ENCODE results near the gene UBN1.

The UBN1 gene

DNA sequence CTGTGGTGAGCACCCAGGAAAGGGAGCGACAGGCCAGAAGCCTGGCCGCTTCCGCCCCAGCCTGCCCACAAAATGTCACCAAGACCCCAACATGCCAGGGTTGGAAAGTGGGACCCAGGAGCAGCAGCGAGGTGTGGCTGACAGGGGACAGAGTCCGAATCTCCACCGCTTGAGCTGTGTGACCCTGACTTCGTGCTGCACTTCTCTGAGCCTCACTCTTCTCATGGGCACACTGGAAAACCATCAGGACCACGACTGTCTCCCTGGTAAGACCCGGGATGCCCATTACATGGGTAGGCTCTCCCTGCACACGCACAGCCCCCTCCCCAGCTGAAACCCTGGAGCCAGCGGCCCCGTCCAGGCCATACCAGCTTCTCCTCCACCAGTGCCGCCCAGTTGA, 54.8 kb downstream of the UBN1 start:
- DNase-seq (ENCODE audit: low read depth in 1 of 2, low spot score in 1 of 2) = no peak

DNA sequence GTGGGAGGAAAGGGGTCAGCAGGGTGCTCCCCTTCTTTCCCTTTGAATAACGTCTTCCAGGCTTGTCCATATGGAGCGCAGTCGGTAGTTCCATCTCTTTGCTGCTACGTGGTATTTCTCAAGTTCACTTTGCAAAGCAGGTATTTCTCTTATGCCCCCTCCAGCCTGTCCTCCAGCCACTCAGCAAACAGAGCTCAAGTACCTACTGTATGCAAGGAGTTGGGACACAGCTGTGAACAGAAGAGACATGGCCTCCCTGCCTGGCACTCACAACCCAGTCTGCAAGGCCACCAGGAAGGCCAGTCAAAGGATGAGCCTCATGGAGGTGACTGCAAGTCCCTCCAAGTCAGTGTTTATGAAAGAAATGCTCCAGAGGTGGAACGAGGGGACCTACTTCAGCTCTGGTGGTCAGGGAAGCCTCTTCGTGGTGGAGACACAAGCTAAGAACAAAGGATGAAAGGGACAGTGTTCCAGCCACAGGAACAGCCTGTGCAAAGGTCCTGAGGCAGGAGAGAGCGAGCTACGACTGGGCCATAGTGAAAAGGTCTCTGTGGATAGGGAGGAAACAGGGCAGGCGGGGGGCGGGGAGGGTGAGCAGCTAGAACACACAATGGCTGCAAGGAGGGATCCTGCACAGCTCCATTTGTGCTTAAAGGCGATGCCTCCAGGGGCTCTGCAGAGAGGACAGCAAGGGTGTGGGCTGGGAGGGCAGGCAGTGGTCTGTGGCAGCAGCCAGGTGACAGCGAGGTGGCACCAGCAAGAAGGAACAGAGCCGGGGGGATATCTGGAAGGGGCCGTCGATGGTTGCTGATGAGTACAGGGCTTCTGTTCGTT, 57.0 kb downstream of the UBN1 start:
- DNase-seq (ENCODE audit: low read depth in 1 of 2, low spot score in 1 of 2) = no peak

DNA sequence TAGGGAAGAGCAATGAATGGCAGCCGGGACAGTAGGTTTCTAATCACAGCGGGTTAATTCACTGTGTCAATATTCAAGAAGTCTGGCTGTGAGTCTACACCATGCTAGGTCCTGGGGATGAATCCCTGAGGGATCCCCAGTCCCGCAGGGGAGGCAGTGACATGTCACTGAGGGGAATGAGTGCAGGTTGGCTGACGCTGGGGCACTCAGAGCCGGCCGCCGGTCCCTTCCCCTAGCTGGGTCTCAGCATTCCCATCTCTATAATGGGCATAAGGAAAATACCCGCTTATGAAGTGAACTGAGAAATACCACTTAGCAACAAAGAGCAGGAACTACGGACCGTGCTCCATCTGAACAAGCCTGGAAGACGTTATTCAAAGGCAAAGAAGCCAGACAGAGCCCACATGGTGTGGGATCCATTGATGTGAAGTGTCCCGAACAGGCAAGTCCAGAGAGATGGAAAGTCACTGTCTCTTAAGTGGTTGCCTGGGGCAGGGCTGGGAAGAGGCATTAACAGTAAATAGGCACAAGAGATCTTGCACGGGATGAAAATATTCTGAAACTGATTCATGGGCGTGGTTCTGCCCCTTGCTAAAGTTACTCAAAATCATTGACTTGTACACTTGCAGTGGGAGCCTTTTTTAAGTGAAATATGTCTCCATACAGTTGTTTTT, 57.8 kb downstream of the UBN1 start:
- DNase-seq (ENCODE audit: low read depth in 1 of 2, low spot score in 1 of 2) = no peak

DNA sequence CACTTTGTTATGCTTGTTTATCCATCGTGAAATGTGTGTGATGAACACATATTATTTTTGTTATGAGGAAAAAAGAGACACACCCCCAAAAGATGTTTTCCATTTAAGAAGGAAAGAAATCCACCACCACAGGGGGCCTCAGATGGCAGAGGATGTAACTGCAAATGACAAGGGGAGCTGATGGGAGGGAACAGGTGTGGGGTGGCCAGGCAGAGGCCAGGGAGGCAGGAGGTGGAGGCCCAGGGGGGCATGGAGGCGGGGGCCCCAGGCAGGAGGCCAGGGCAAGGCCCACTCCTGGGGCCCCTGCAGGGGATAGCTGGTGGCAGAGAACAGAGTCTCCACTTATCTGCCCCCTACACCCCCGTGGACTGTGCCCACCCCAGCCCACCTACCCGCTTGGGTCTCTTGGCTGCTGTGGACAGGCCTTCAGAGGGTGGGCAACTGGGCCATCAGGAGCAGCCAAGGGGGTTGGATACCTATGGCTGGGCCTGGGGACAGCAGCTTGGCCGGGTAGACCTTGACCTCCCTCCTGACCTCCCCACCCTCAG, 61.6 kb downstream of the UBN1 start:
- DNase-seq (ENCODE audit: low read depth in 1 of 2, low spot score in 1 of 2) = no peak

DNA sequence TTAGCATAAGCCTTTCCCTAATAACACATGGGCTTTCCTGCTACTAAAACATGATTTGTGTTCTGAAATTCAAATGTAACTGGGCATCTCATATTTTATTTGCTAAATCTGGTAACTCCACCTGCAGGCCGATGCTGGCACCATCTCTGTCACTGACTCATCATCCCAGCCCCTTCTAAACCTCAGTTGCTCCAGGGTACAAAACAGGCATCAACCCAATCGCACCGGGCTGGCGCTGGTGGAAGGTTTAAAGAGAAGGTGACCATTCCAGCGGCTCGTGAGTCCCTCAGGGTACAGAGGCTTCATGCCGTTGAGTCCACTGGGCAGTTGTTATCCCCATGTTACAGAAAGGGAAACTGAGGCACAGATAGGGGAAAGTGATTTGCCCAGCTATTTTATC, 62.5 kb downstream of the UBN1 start:
- DNase-seq (ENCODE audit: low read depth in 1 of 2, low spot score in 1 of 2) = no peak

DNA sequence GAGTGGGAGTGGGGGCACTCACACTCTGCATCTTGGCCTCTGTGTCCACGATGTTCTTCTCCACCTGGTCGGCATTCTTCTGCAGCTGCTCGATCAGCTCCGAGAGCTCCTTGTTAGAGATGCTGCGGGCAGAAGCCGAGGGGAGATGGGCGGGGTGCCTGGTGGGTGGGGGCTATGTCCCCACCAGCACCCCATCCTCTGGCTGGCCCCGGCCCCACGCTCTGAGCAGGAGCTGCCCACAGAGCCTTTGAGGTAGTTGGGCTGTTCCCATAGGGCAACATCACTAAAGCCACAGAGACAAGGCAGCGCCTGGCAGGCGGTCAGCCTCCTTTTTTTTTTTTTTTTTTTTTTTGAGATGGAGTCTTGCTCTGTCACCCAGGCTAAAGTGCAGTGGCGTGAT, 63.5 kb downstream of the UBN1 start:
- no peak for DNase-seq (ENCODE audit: low read depth in 1 of 2, low spot score in 1 of 2)

- DNase-seq (ENCODE audit: low read depth in 1 of 2, low spot score in 1 of 2) = no peak
Measured at GRCh38 chr16:4911970-4912386, 64.7 kb downstream of the UBN1 start.

- no peak for DNase-seq (ENCODE audit: low read depth in 1 of 2, low spot score in 1 of 2)
Measured at GRCh38 chr16:4913130-4913773, 66.0 kb downstream of the UBN1 start.

DNA sequence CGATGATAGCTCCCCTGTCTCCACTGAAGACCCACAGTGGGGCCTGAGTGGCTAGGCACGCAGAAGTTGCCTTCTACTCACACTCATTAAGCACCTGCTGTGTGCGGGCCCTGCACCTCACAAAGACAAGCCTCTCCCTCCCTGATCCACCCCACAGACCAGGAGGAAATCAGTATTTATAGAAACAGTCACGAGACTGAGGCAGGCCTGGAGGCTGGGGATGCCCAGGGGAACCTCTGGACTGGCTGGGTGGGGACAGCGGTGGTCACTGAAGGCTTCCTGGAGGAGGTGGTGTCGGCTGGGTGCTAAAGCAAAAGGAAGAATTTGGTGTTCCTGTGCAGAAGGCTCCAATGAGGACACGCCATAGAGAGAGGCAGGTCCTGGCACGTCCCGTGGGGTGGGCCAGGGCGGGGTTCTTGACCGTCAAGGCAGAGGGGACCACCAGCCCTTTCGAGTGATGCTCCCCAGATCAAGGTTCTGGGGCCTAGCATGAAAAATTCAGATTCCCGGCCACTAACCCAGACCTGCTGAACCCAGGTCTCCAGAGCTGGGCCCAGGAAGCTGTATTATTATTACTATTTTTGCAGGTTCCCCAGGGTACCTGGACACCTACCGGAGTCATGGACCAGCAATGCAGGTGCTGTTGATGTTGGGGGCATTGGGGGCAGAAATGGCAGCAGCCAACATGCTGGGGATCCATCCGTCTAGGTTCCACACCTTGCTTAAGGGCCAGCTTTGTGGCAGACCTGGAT, 66.7 kb downstream of the UBN1 start:
- DNase-seq (ENCODE audit: low read depth in 1 of 2, low spot score in 1 of 2) = no peak

GRCh38 chr16:4914528-4915225, 67.4 kb downstream of the UBN1 start:
- DNase-seq (ENCODE audit: low read depth in 1 of 2, low spot score in 1 of 2) = no peak

DNA sequence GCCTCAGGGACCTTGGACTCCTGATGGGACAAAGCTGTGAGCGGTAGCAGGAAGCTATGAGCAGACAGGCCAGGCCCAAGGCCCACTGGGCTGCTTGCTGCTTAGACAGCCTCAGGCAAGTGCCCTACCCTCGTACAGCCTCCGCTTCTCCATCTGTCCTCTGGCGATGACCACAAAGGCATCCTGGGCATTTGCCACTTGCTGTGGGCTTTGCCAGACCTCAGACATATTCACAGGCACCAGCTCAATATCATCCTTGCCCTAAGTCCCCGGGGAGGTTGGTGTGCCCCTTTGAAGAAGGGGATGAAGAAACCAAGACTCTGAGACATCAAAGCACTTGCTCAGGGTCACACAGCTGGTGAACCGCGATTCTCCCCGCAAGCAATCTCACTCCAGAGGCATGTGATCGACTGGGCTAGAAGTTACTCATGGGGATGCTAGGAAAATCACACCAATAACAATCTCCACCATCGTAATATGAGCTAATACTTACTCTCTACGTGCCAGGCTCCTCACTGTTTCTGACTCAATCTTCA, 68.0 kb downstream of the UBN1 start:
- no peak for DNase-seq (ENCODE audit: low read depth in 1 of 2, low spot score in 1 of 2)

GRCh38 chr16:4917117-4917516, 69.8 kb downstream of the UBN1 start:
- DNase-seq (ENCODE audit: low read depth in 1 of 2, low spot score in 1 of 2) = no peak

DNA sequence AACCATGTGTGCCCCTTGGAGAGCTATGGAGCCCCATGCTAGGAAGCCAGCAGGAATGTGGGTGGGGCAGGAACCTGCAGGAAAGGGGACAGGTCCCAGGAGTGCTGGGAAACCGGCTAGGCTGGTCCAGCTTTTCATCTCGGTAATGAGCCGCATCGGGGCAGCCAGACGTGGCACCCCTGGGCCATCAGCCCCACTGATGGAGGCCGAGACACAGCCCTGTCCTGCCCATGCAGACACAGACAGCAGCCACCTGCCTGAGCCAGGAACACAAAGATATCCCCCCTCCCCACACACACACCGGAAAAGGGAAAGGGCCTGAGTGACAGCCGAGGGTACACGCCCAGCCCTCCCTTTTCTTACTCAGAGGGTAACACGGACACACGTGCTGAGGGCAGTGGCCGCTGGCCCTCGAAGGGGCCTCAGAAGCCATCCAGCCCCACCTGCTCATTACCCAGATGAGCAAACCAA, 71.5 kb downstream of the UBN1 start:
- DNase-seq (ENCODE audit: low read depth in 1 of 2, low spot score in 1 of 2) = no peak

DNA sequence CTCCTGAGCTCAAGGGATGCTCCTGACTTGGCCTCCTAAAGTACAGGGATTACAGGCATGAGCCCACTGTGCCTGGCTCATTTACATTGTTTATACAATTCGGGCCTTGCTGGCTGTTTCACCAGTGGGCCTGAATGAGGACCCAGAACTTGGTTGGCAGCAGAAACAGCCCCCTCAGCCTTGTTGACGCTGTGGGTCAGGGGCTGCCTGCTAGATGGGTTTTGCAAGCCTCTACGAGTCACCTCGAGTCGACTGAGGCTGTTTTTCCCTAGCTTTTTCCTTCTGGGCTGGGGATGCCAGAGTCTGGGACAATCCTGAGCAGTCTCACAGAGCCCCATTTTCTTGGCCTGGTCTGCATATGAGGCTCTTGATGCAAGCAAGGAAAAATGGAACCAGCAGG, 73.5 kb downstream of the UBN1 start:
- no peak for DNase-seq (ENCODE audit: low read depth in 1 of 2, low spot score in 1 of 2)

DNA sequence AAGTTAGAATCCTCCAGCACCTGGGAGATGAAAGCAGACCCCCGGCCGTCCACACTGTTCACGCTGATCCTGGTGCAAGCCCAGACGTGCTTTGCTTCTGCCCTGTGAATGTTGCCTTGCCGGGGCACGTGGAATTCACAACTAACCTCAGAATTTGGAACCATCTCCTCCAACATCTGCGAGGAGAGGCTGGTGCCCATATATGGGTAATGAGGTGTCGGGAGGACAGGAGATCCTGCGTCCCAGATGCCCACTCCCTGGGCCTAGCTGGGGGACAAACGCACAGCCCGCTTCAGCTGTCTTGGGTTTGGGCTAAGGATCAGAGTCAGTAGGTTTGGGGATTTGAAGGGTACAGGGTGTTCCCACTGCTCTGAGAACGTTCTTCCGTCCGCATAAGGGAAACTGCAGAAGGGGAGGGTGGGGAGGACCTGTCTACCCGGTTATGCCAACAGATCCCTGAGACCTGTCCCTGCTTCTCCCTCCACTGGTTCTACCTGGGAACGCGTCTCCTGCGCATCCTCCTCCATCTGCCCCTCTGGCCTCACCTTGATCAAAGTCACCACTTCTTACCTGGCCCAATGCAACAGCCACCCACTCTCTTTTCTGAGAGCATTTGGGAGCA, 75.6 kb downstream of the UBN1 start:
- DNase-seq (ENCODE audit: low read depth in 1 of 2, low spot score in 1 of 2) = no peak

- no peak for DNase-seq (ENCODE audit: low read depth in 1 of 2, low spot score in 1 of 2)
Measured at GRCh38 chr16:4923853-4924252, 76.6 kb downstream of the UBN1 start.

DNA sequence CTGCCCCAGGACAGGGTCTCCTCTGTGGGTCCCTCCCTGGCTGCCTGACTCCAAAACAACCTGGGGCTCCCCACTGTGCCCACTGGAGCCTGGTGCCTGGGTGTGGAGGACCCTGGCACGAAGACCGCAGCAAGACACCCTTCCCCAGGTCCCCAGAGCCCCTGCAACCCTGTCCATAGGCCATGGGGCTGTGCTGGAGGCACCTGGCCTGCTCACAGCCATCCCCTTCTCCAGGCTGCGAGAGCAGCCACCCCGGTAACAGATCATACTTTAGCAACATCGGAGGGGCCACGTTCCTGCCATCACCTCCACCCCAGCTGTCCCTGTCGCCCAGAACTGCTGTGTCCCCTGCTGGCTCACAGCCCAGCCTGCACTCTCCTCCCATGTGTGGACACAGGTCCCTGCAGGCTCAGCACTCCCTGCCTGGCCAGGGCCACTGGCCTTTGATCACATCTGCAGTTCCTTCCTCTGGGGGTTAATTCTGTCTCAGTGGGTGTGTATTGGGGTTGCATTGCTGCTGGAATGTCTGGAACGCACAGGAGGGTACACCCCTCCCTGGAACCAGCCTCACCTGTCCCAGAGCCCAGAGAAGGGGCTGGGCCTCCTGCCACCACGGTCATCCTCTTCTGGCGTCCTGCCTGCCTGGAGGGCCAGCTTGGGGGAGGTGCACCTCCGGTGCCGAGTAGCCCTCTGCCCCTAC, 77.5 kb downstream of the UBN1 start:
- DNase-seq (ENCODE audit: low read depth in 1 of 2, low spot score in 1 of 2) = no peak

DNA sequence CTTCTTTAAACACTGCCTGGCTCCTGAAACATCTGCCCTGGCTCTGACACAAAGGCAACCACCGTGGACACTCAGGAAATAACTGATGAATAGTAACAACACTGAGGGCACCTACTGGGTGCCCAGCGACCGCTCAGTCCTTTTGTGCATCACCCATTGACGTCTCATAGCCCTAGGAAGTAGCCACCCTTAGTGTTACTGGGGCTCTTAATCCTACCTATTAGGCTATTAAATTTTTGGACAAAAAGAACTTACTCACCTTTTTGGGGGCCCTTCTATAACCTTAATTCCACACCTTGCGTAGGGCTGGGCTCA, 78.0 kb downstream of the UBN1 start:
- no peak for DNase-seq (ENCODE audit: low read depth in 1 of 2, low spot score in 1 of 2)

- DNase-seq (ENCODE audit: low read depth in 1 of 2, low spot score in 1 of 2) = no peak
Measured at GRCh38 chr16:4925791-4926190, 78.5 kb downstream of the UBN1 start.
